NAMALWA (cell line): ENCODE data around the gene LVRN.
"Not testable (repeated sequence)": the region's sequence is repeated elsewhere in the genome, so short reads cannot be mapped to it uniquely, and the experiment has no call there.

Experiments
- DNase-seq: peaks from one replicate; pipeline ENCODE4 v3.0.0-alpha.2; 2015; ENCODE audit warnings: low spot score

Gene LVRN

GRCh38 chr5:115962239-115962564, at the start of gene LVRN:
LVRN (plus strand) TSS chr5:115962475; CDS start chr5:115962618, 143 bp downstream.
- no peak for DNase-seq

GRCh38 chr5:115913623-115914400, 48.5 kb upstream of the LVRN start:
- not testable (repeated sequence) for DNase-seq

- no peak for DNase-seq
Measured at GRCh38 chr5:115920171-115920725, 42.0 kb upstream of the LVRN start.

GRCh38 chr5:115928578-115929407, 33.5 kb upstream of the LVRN start:
- not testable (repeated sequence) for DNase-seq

GRCh38 chr5:115930171-115930570, 32.1 kb upstream of the LVRN start:
- not testable (repeated sequence) for DNase-seq

GRCh38 chr5:115930630-115931337, 31.5 kb upstream of the LVRN start:
- DNase-seq = no peak

- DNase-seq = no peak
Measured at GRCh38 chr5:115932991-115933390, 29.3 kb upstream of the LVRN start.

GRCh38 chr5:115934388-115934974, 27.8 kb upstream of the LVRN start:
- DNase-seq = no peak

- no peak for DNase-seq
Measured at GRCh38 chr5:115936031-115936430, 26.2 kb upstream of the LVRN start.

- DNase-seq = no peak
Measured at GRCh38 chr5:115939059-115939458, 23.2 kb upstream of the LVRN start.

- DNase-seq = no peak
Measured at GRCh38 chr5:115940080-115940810, 22.0 kb upstream of the LVRN start.

GRCh38 chr5:115941051-115941675, 21.1 kb upstream of the LVRN start:
- DNase-seq = no peak

- no peak for DNase-seq
Measured at GRCh38 chr5:115944501-115944900, 17.8 kb upstream of the LVRN start.

- no peak for DNase-seq
Measured at GRCh38 chr5:115946655-115947054, 15.6 kb upstream of the LVRN start.

- DNase-seq = no peak
Measured at GRCh38 chr5:115947260-115947659, 15.0 kb upstream of the LVRN start.

GRCh38 chr5:115948091-115948534, 14.2 kb upstream of the LVRN start:
- DNase-seq = no peak

GRCh38 chr5:115949096-115949495, 13.2 kb upstream of the LVRN start:
- DNase-seq = no peak

- no peak for DNase-seq
Measured at GRCh38 chr5:115952588-115952987, 9.7 kb upstream of the LVRN start.

- no peak for DNase-seq
Measured at GRCh38 chr5:115954144-115954543, 8.1 kb upstream of the LVRN start.

- no peak for DNase-seq
Measured at GRCh38 chr5:115956957-115957356, 5.3 kb upstream of the LVRN start.
